DOHH2 (cell line): Measurements from ENCODE around the gene PEBP1.

Experiments
- H3F3A ChIP-seq: fragments of 200-600 bp; sonication (generic), shearing (Covaris generic); 2 replicates; pipeline ENCODE4 v1.6.0; 2016; ENCODE audit warnings: antibody characterized with exemption, mild to moderate bottlenecking; ENCODE audit not compliant: control insufficient read depth, insufficient read depth
- H3K27ac ChIP-seq: fragments of 200-600 bp; sonication (generic); 2 replicates; pipeline ENCODE4 v1.5.1; 2014; ENCODE audit warnings: low read depth, mild to moderate bottlenecking, low read length, moderate library complexity
- H3K27me3 ChIP-seq: fragments of 200-600 bp; sonication (generic); 2 replicates; pipeline ENCODE4 v1.6.1; 2014; ENCODE audit warnings: mild to moderate bottlenecking, low read length, mixed read lengths; ENCODE audit not compliant: control insufficient read depth
- H3K36me3 ChIP-seq: fragments of 200-600 bp; sonication (generic); 2 replicates; pipeline ENCODE4 v1.6.1; 2014; ENCODE audit warnings: mild to moderate bottlenecking, low read length, moderate library complexity, mixed read lengths; ENCODE audit not compliant: control insufficient read depth
- H3K4me1 ChIP-seq: fragments of 200-600 bp; sonication (generic); 2 replicates; pipeline ENCODE4 v1.6.1; 2014; ENCODE audit warnings: mild to moderate bottlenecking, low read length, mixed read lengths; ENCODE audit not compliant: control insufficient read depth
- H3K4me2 ChIP-seq: fragments of 200-600 bp; sonication (generic); 2 replicates; pipeline ENCODE4 v1.6.0; 2014; ENCODE audit warnings: mild to moderate bottlenecking, low read length, moderate library complexity
- H3K4me3 ChIP-seq: fragments of 200-600 bp; sonication (generic); 2 replicates; pipeline ENCODE4 v1.5.1; 2014; ENCODE audit warnings: mild to moderate bottlenecking, low read length, mixed read lengths
- H3K79me2 ChIP-seq: fragments of 200-600 bp; sonication (generic); 2 replicates; pipeline ENCODE4 v1.6.1; 2014; ENCODE audit warnings: mild to moderate bottlenecking, low read length, mixed read lengths; ENCODE audit not compliant: control insufficient read depth
- H3K9me2 ChIP-seq: fragments of 200-600 bp; sonication (generic); replicated peaks from 2 replicates; pipeline ENCODE4 v1.6.1; 2014; ENCODE audit warnings: mild to moderate bottlenecking, low read length, mixed read lengths; ENCODE audit not compliant: control insufficient read depth
- H3K9me3 ChIP-seq: fragments of 200-600 bp; sonication (generic); 2 replicates; pipeline ENCODE4 v1.6.1; 2014; ENCODE audit warnings: antibody characterized with exemption, low read length, mixed read lengths; ENCODE audit not compliant: control insufficient read depth, insufficient read depth
- H4K20me1 ChIP-seq: fragments of 200-600 bp; sonication (generic); 2 replicates; pipeline ENCODE4 v1.6.0; 2014; ENCODE audit warnings: low read depth, mild to moderate bottlenecking, antibody characterized with exemption, low read length, moderate library complexity; ENCODE audit not compliant: control insufficient read depth, insufficient read depth
- CTCF ChIP-seq: fragments of 200-600 bp; sonication (generic); IDR thresholded peaks from one replicate; pipeline ENCODE4 v1.5.1; 2014; ENCODE audit warnings: antibody characterized with exemption, mild to moderate bottlenecking, low read depth, low read length; ENCODE audit not compliant: poor library complexity, severe bottlenecking
- EZH2phosphoT487 ChIP-seq: fragments of 200-600 bp; sonication (generic); IDR thresholded peaks from 2 replicates; pipeline ENCODE4 v1.6.1; 2017; ENCODE audit warnings: borderline replicate concordance, mild to moderate bottlenecking, antibody characterized with exemption, low read length, moderate library complexity, mixed read lengths

The PEBP1 gene

GRCh38 chr12:118109088-118109487 lies 26.8 kb upstream of the PEBP1 start:
- no peaks in the 10 kb centered on the region for H3F3A ChIP-seq
- no peak overlapping the region for H3K4me2 ChIP-seq
- no peaks in the 10 kb centered on the region for H3K79me2 ChIP-seq
- peaks cover 2% of the 10 kb centered on the region for H3K4me1 ChIP-seq
- H3K9me3 ChIP-seq: no peaks in the 10 kb centered on the region
- peaks cover 9% of the 10 kb centered on the region for H3K27me3 ChIP-seq
- H4K20me1 ChIP-seq: no peaks in the 10 kb centered on the region
- H3K36me3 ChIP-seq: no peaks in the 10 kb centered on the region
- H3K27ac ChIP-seq: no peak overlapping the region
- no peaks in the 10 kb centered on the region for H3K9me2 ChIP-seq
- no peak for TF ChIP-seq CTCF
- TF ChIP-seq EZH2phosphoT487: no peak
- H3K4me3 ChIP-seq: no peak overlapping the region

- no peaks in the 10 kb centered on the region for H3K27me3 ChIP-seq
- no peaks in the 10 kb centered on the region for H3K79me2 ChIP-seq
- no peaks in the 10 kb centered on the region for H3K9me2 ChIP-seq
- H3K4me2 ChIP-seq: no peak overlapping the region
- no peak overlapping the region for H3K27ac ChIP-seq
- no peaks in the 10 kb centered on the region for H3F3A ChIP-seq
- no peak overlapping the region for H3K4me3 ChIP-seq
- H3K9me3 ChIP-seq: no peaks in the 10 kb centered on the region
- no peaks in the 10 kb centered on the region for H4K20me1 ChIP-seq
- H3K36me3 ChIP-seq: no peaks in the 10 kb centered on the region
- TF ChIP-seq EZH2phosphoT487 (no peak), CTCF (no peak)
- H3K4me1 ChIP-seq: peaks cover 4% of the 10 kb centered on the region
These were observed 16.5 kb upstream of the PEBP1 start for GRCh38 chr12:118119449-118119879.

- Histone ChIP-seq H3K36me3 (no peaks in the 10 kb centered on the region), H3K4me3 (no peak overlapping the region), H3K9me2 (no peaks in the 10 kb centered on the region), H3K4me1 (peaks cover 4% of the 10 kb centered on the region), H4K20me1 (no peaks in the 10 kb centered on the region), H3K79me2 (no peaks in the 10 kb centered on the region), H3K4me2 (no peak overlapping the region), H3K9me3 (no peaks in the 10 kb centered on the region), H3K27ac (no peak overlapping the region), H3K27me3 (no peaks in the 10 kb centered on the region), H3F3A (no peaks in the 10 kb centered on the region)
- TF ChIP-seq EZH2phosphoT487 (no peak), CTCF (peak; percentile 50)
These were observed 15.2 kb upstream of the PEBP1 start for GRCh38 chr12:118120579-118121363.
